ENCODE results near the gene PTPRC.

Gene PTPRC

GRCh38 chr1:198601936-198602889 is 36.6 kb upstream of the PTPRC start:
- Histone ChIP-seq H3K4me3 (ENCODE audit: low read depth, low read length) (no peak overlapping the region), H2BK5ac (ENCODE audit: low read depth, low read length, poor library complexity) (no peak overlapping the region), H3K27ac (ENCODE audit: low read depth, low read length) (no peak overlapping the region), H3K27me3 (ENCODE audit: insufficient read depth, low read length) (no peaks in the 10 kb centered on the region), H2BK120ac (ENCODE audit: insufficient read depth, low read length, poor library complexity) (no peak overlapping the region), H3K23ac (ENCODE audit: low read length) (no peak overlapping the region), H3K9ac (ENCODE audit: low read length) (no peak overlapping the region), H2AFZ (ENCODE audit: insufficient read depth, low read length, poor library complexity) (no peak overlapping the region), H3K4me1 (ENCODE audit: control insufficient read depth in 1 of 2, insufficient read depth in 2 of 2, low read length in 2 of 2) (no peaks in the 10 kb centered on the region), H3K79me2 (ENCODE audit: control insufficient read depth, insufficient read depth, low read length, poor library complexity) (no peaks in the 10 kb centered on the region), H3K4me2 (ENCODE audit: low read length) (no peak overlapping the region), H3K18ac (ENCODE audit: low read length) (no peak overlapping the region), H2AK5ac (ENCODE audit: low read length) (no peak overlapping the region), H4K12ac (ENCODE audit: low read depth, low read length) (no peak overlapping the region), H3K36me3 (ENCODE audit: control insufficient read depth in 1 of 2, insufficient read depth in 2 of 2, low read length in 2 of 2) (no peaks in the 10 kb centered on the region), H4K91ac (ENCODE audit: low read depth, low read length) (no peak overlapping the region), H4K8ac (ENCODE audit: low read depth, low read length) (no peak overlapping the region), H3K79me1 (ENCODE audit: low read length) (no peaks in the 10 kb centered on the region), H3K14ac (ENCODE audit: low read length) (no peak overlapping the region), H3K9me3 (ENCODE audit: insufficient read depth, low read depth, low read length) (no peaks in the 10 kb centered on the region), H2BK12ac (ENCODE audit: low read length) (no peak overlapping the region), H3K4ac (ENCODE audit: low read depth, low read length) (no peak overlapping the region)
- no peak for DNase-seq
- WGBS (ENCODE audit: extremely low coverage, insufficient coverage, insufficient read length) = no CpG with 5 or more reads among the region's 2 CpGs

- Histone ChIP-seq H3K4me2 (ENCODE audit: low read length) (no peak overlapping the region), H3K23ac (ENCODE audit: low read length) (no peak overlapping the region), H2BK120ac (ENCODE audit: insufficient read depth, low read length, poor library complexity) (no peak overlapping the region), H2BK12ac (ENCODE audit: low read length) (no peak overlapping the region), H3K4me3 (ENCODE audit: low read depth, low read length) (no peak overlapping the region), H3K14ac (ENCODE audit: low read length) (no peak overlapping the region), H3K79me1 (ENCODE audit: low read length) (no peaks in the 10 kb centered on the region), H3K27ac (ENCODE audit: low read depth, low read length) (no peak overlapping the region), H3K4ac (ENCODE audit: low read depth, low read length) (no peak overlapping the region), H3K4me1 (ENCODE audit: control insufficient read depth in 1 of 2, insufficient read depth in 2 of 2, low read length in 2 of 2) (no peaks in the 10 kb centered on the region), H3K18ac (ENCODE audit: low read length) (no peak overlapping the region), H3K9ac (ENCODE audit: low read length) (no peak overlapping the region), H3K36me3 (ENCODE audit: control insufficient read depth in 1 of 2, insufficient read depth in 2 of 2, low read length in 2 of 2) (no peaks in the 10 kb centered on the region), H4K12ac (ENCODE audit: low read depth, low read length) (no peak overlapping the region), H3K9me3 (ENCODE audit: insufficient read depth, low read depth, low read length) (no peaks in the 10 kb centered on the region), H3K27me3 (ENCODE audit: insufficient read depth, low read length) (no peaks in the 10 kb centered on the region), H2BK5ac (ENCODE audit: low read depth, low read length, poor library complexity) (no peak overlapping the region), H2AFZ (ENCODE audit: insufficient read depth, low read length, poor library complexity) (no peak overlapping the region), H3K79me2 (ENCODE audit: control insufficient read depth, insufficient read depth, low read length, poor library complexity) (no peaks in the 10 kb centered on the region), H2AK5ac (ENCODE audit: low read length) (no peak overlapping the region), H4K91ac (ENCODE audit: low read depth, low read length) (no peak overlapping the region), H4K8ac (ENCODE audit: low read depth, low read length) (no peak overlapping the region)
- WGBS (ENCODE audit: extremely low coverage, insufficient coverage, insufficient read length) = no CpG with 5 or more reads among the region's 1 CpG
- no peak for DNase-seq
These were observed 33.9 kb upstream of the PTPRC start for GRCh38 chr1:198604975-198605374.

- H3K27me3 ChIP-seq (ENCODE audit: insufficient read depth, low read length) = no peaks in the 10 kb centered on the region
- no peak for DNase-seq
- no peak overlapping the region for H2BK120ac ChIP-seq (ENCODE audit: insufficient read depth, low read length, poor library complexity)
- H3K4me1 ChIP-seq (ENCODE audit: control insufficient read depth in 1 of 2, insufficient read depth in 2 of 2, low read length in 2 of 2) = no peaks in the 10 kb centered on the region
- H2AFZ ChIP-seq (ENCODE audit: insufficient read depth, low read length, poor library complexity) = no peak overlapping the region
- no peaks in the 10 kb centered on the region for H3K9me3 ChIP-seq (ENCODE audit: insufficient read depth, low read depth, low read length)
- no peak overlapping the region for H4K12ac ChIP-seq (ENCODE audit: low read depth, low read length)
- H4K8ac ChIP-seq (ENCODE audit: low read depth, low read length) = no peak overlapping the region
- H2BK5ac ChIP-seq (ENCODE audit: low read depth, low read length, poor library complexity) = no peak overlapping the region
- H3K4ac ChIP-seq (ENCODE audit: low read depth, low read length) = no peak overlapping the region
- H2BK12ac ChIP-seq (ENCODE audit: low read length) = no peak overlapping the region
- no peak overlapping the region for H4K91ac ChIP-seq (ENCODE audit: low read depth, low read length)
- H3K36me3 ChIP-seq (ENCODE audit: control insufficient read depth in 1 of 2, insufficient read depth in 2 of 2, low read length in 2 of 2) = no peaks in the 10 kb centered on the region
- no peak overlapping the region for H2AK5ac ChIP-seq (ENCODE audit: low read length)
- H3K14ac ChIP-seq (ENCODE audit: low read length) = no peak overlapping the region
- H3K9ac ChIP-seq (ENCODE audit: low read length) = no peak overlapping the region
- no peak overlapping the region for H3K4me2 ChIP-seq (ENCODE audit: low read length)
- H3K79me2 ChIP-seq (ENCODE audit: control insufficient read depth, insufficient read depth, low read length, poor library complexity) = no peaks in the 10 kb centered on the region
- H3K4me3 ChIP-seq (ENCODE audit: low read depth, low read length) = no peak overlapping the region
- WGBS (ENCODE audit: extremely low coverage, insufficient coverage, insufficient read length) = no CpG with 5 or more reads among the region's 4 CpGs
- H3K79me1 ChIP-seq (ENCODE audit: low read length) = no peaks in the 10 kb centered on the region
- H3K18ac ChIP-seq (ENCODE audit: low read length) = no peak overlapping the region
- H3K23ac ChIP-seq (ENCODE audit: low read length) = no peak overlapping the region
- H3K27ac ChIP-seq (ENCODE audit: low read depth, low read length) = no peak overlapping the region
These were observed 33.4 kb upstream of the PTPRC start for GRCh38 chr1:198605406-198605805.

GRCh38 chr1:198606020-198606438 is 32.8 kb upstream of the PTPRC start:
- Histone ChIP-seq H3K27ac (ENCODE audit: low read depth, low read length) (no peak overlapping the region), H2BK5ac (ENCODE audit: low read depth, low read length, poor library complexity) (no peak overlapping the region), H3K18ac (ENCODE audit: low read length) (no peak overlapping the region), H3K79me2 (ENCODE audit: control insufficient read depth, insufficient read depth, low read length, poor library complexity) (no peaks in the 10 kb centered on the region), H4K12ac (ENCODE audit: low read depth, low read length) (no peak overlapping the region), H2AFZ (ENCODE audit: insufficient read depth, low read length, poor library complexity) (no peak overlapping the region), H3K4me1 (ENCODE audit: control insufficient read depth in 1 of 2, insufficient read depth in 2 of 2, low read length in 2 of 2) (no peaks in the 10 kb centered on the region), H3K14ac (ENCODE audit: low read length) (no peak overlapping the region), H3K4me3 (ENCODE audit: low read depth, low read length) (no peak overlapping the region), H3K27me3 (ENCODE audit: insufficient read depth, low read length) (no peaks in the 10 kb centered on the region), H3K23ac (ENCODE audit: low read length) (no peak overlapping the region), H2BK120ac (ENCODE audit: insufficient read depth, low read length, poor library complexity) (no peak overlapping the region), H3K4me2 (ENCODE audit: low read length) (no peak overlapping the region), H2BK12ac (ENCODE audit: low read length) (no peak overlapping the region), H3K9ac (ENCODE audit: low read length) (no peak overlapping the region), H3K79me1 (ENCODE audit: low read length) (no peaks in the 10 kb centered on the region), H2AK5ac (ENCODE audit: low read length) (no peak overlapping the region), H4K91ac (ENCODE audit: low read depth, low read length) (no peak overlapping the region), H3K4ac (ENCODE audit: low read depth, low read length) (no peak overlapping the region), H4K8ac (ENCODE audit: low read depth, low read length) (no peak overlapping the region), H3K9me3 (ENCODE audit: insufficient read depth, low read depth, low read length) (no peaks in the 10 kb centered on the region), H3K36me3 (ENCODE audit: control insufficient read depth in 1 of 2, insufficient read depth in 2 of 2, low read length in 2 of 2) (no peaks in the 10 kb centered on the region)
- no peak for DNase-seq
- no CpG with 5 or more reads among the region's 3 CpGs for WGBS (ENCODE audit: extremely low coverage, insufficient coverage, insufficient read length)
